Sigmoid colon (tissue), 7 donors: ENCODE results near the gene THAP5. TPM values are rescaled to one million over a fixed set of nuclear protein-coding genes. Genes with fewer than 3 reads are reported as not detected.

Experiments used
- DNase-seq: peaks from one replicate; pipeline ENCODE4 v3.0.0-alpha.2; 2019
- H3K27ac ChIP-seq, 4 donors: fragments of 200-600 bp; sonication (generic); one replicate each; pipeline ENCODE4 v1.5.1; 2016 to 2019; ENCODE audit warnings: mild to moderate bottlenecking in 1 of 4
- H3K27me3 ChIP-seq, 3 donors: fragments of 200-600 bp; sonication (generic); one replicate each; pipeline ENCODE4 v1.5.1; 2019; ENCODE audit warnings: mild to moderate bottlenecking in 1 of 3
- H3K36me3 ChIP-seq, 4 donors: fragments of 200-600 bp; sonication (generic); one replicate each; pipeline ENCODE4 v1.5.1; 2016 to 2019
- H3K4me1 ChIP-seq, 4 donors: fragments of 200-600 bp; sonication (generic); one replicate each; pipeline ENCODE4 v1.5.1; 2017 to 2019
- H3K4me3 ChIP-seq, 4 donors: fragments of 200-600 bp; sonication (generic); one replicate each; pipeline ENCODE4 v1.5.1; 2017 to 2019; ENCODE audit warnings: mild to moderate bottlenecking in 2 of 4, moderate library complexity in 1 of 4
- H3K9me3 ChIP-seq, 4 donors: fragments of 200-600 bp in 3 of 4; sonication (generic) in 3 of 4; one replicate each; pipeline versions ENCODE4 v1.5.1 to v1.6.1; 2013 to 2019
- CTCF ChIP-seq, 4 experiments: fragments of 450-650 bp in 3 of 4; fragments of 200-600 bp in 1 of 4; IDR thresholded peaks; one replicate each; pipeline ENCODE4 v1.5.1; 2016 to 2019; ENCODE audit warnings: antibody characterized with exemption in 4 of 4, mild to moderate bottlenecking in 3 of 4, moderate library complexity in 2 of 4
- EP300 ChIP-seq, 4 donors: sonication (generic); formaldehyde crosslinking; IDR thresholded peaks; one replicate each; pipeline ENCODE4 v1.6.1; 2017; ENCODE audit warnings: antibody characterized with exemption in 4 of 4
- POLR2A ChIP-seq, 2 donors: fragments of 450-650 bp; IDR thresholded peaks; one replicate each; pipeline ENCODE4 v1.6.1; 2016; ENCODE audit warnings: antibody characterized with exemption in 2 of 2, mild to moderate bottlenecking in 2 of 2, moderate library complexity in 2 of 2
- POLR2AphosphoS5 ChIP-seq, 4 donors: sonication (generic); formaldehyde crosslinking; IDR thresholded peaks; one replicate each; pipeline ENCODE4 v1.6.1; 2017; ENCODE audit warnings: antibody characterized with exemption in 4 of 4
- WGBS, 2 donors: extraction: QIAGEN DNeasy Blood & Tissue Kit; methylation state at CpG; one replicate each; pipeline ENCODE4 v1.1.7; 2013; 5-methylcytosine and 5-hydroxymethylcytosine counted together
- intact Hi-C: fragments of 100-400 bp; cut with DNase I; formaldehyde crosslinking; loops from one replicate; pipeline ENCODE4 v1.15.1; 2023
- polyA plus RNA-seq, 3 donors: library from polyadenylated mRNA; stranded (reverse); fragments of 200-250 nt; gene quantifications; one replicate each; pipeline ENCODE4 v1.2.3, GENCODE V29; 2013
- total RNA-seq, 4 donors: library from RNA; depleted of rRNA; stranded (reverse); fragments of >200 nt; gene quantifications; one replicate each; pipeline ENCODE4 v1.1.0, GENCODE V29; 2016
- donor health status: healthy with polysubstance abuse.
- donor health status: Bipolar disorder and iron deficiency.
- donor health status: healthy.

Gene THAP5
- total and polyA plus RNA-seq, 7 donors, result 9.6 to 37.1 (median 28.5) TPM

- DNase-seq, result no peak
- Histone ChIP-seq H3K27me3 (no peaks in the 10 kb centered on the region), H3K36me3 (peaks cover 0 to 19% (median 4%) of the 10 kb centered on the region in 4 donors), H3K9me3 (no peaks in the 10 kb centered on the region), H3K4me1 (peaks cover 0 to 27% (median 16%) of the 10 kb centered on the region in 4 donors), H3K27ac (no peak overlapping the region), H3K4me3 (no peak overlapping the region)
- intact Hi-C loops, result no loop called here
- TF ChIP-seq CTCF (IDR thresholded peaks at IDR 0.05), result no peak
- TF ChIP-seq POLR2AphosphoS5 (IDR thresholded peaks at IDR 0.05), result no peak
- TF ChIP-seq POLR2A (IDR thresholded peaks at IDR 0.05), result no peak
- TF ChIP-seq EP300 (IDR thresholded peaks at IDR 0.05), result no peak
Observed at GRCh38 chr7:108565987-108566386, 3.5 kb downstream of the THAP5 start.

GRCh38 chr7:108561047-108561619, 8.4 kb downstream of the THAP5 start:
- TF ChIP-seq POLR2A (IDR thresholded peaks at IDR 0.05) (no peak), POLR2AphosphoS5 (IDR thresholded peaks at IDR 0.05) (no peak), EP300 (IDR thresholded peaks at IDR 0.05) (no peak), CTCF (IDR thresholded peaks at IDR 0.05) (no peak)
- Histone ChIP-seq H3K4me1 (no peaks in the 10 kb centered on the region), H3K27me3 (no peaks in the 10 kb centered on the region), H3K27ac (no peak overlapping the region), H3K36me3 (peaks cover 0 to 19% (median 4%) of the 10 kb centered on the region in 4 donors), H3K9me3 (peaks cover 2 to 13% (median 5%) of the 10 kb centered on the region in 4 donors), H3K4me3 (no peak overlapping the region)
- intact Hi-C loops, result no loop called here
- DNase-seq, result no peak
- WGBS, 2 donors, result 91 to 94% methylated on average over 4 of the region's 4 CpGs

GRCh38 chr7:108559253-108559652, 10.3 kb downstream of the THAP5 start:
- intact Hi-C loops, result no loop called here
- Histone ChIP-seq H3K4me1 (no peaks in the 10 kb centered on the region), H3K27ac (no peak overlapping the region), H3K27me3 (no peaks in the 10 kb centered on the region), H3K9me3 (peaks cover 2 to 13% (median 5%) of the 10 kb centered on the region in 4 donors), H3K36me3 (peaks cover 0 to 3% (median 0%) of the 10 kb centered on the region in 4 donors), H3K4me3 (no peak overlapping the region)
- WGBS, 2 donors, result 87 to 90% methylated on average over 4 of the region's 4 CpGs
- TF ChIP-seq POLR2A (IDR thresholded peaks at IDR 0.05) (no peak), POLR2AphosphoS5 (IDR thresholded peaks at IDR 0.05) (no peak), CTCF (IDR thresholded peaks at IDR 0.05) (no peak), EP300 (IDR thresholded peaks at IDR 0.05) (no peak)
- no peak for DNase-seq

- 96 to 98% methylated on average over 1 of the region's 1 CpG for WGBS, 2 donors
- intact Hi-C loops, result no loop called here
- no peaks in the 10 kb centered on the region for H3K36me3 ChIP-seq
Observed at GRCh38 chr7:108557617-108558016, 11.9 kb downstream of the THAP5 start.

More at GRCh38 chr7:108557617-108558016, 11.9 kb downstream of the THAP5 start:
- Histone ChIP-seq H3K4me1 (no peaks in the 10 kb centered on the region), H3K27ac (no peak overlapping the region), H3K27me3 (no peaks in the 10 kb centered on the region), H3K9me3 (peaks cover 2 to 13% (median 5%) of the 10 kb centered on the region in 4 donors), H3K4me3 (no peak overlapping the region)
- TF ChIP-seq CTCF (IDR thresholded peaks at IDR 0.05) (no peak), POLR2AphosphoS5 (IDR thresholded peaks at IDR 0.05) (no peak), EP300 (IDR thresholded peaks at IDR 0.05) (no peak), POLR2A (IDR thresholded peaks at IDR 0.05) (no peak)
- DNase-seq, result no peak
